H1 (cell line): ENCODE results near the gene NELFA. TPM values are rescaled to one million over a fixed set of nuclear protein-coding genes. Genes with fewer than 3 reads are reported as not detected.

Experiments used
- CTCF ChIA-PET: fragments of 300-600 bp; sonication (Branson Sonifier 250); formaldehyde crosslinking; loops from one replicate; lab custom pipeline; 2021; ENCODE audit not compliant: partially characterized antibody; lab: Charles Lee
- POLR2A ChIA-PET: fragments of 300-600 bp; sonication (Branson Sonifier 250); formaldehyde crosslinking; loops from one replicate; lab custom pipeline; 2021; ENCODE audit warnings: inconsistent platforms; ENCODE audit not compliant: partially characterized antibody; lab: Charles Lee
- DNase-seq, 2 experiments: peaks; one replicate each; pipeline versions ENCODE4 v3.0.0 to v3.0.0-alpha.2; 2010 to 2022; ENCODE audit warnings: low spot score in 2 of 2, low read depth in 1 of 2, mixed read lengths in 1 of 2
- FAIRE-seq: peaks from 2 replicates; lab custom pipeline; 2011; peaks lifted over from hg19 to GRCh38; lab: Jason Lieb, UNC
- H2AFZ ChIP-seq: 2 replicates; pipeline ENCODE4 v1.8.1; 2012; ENCODE audit warnings: low read length, inconsistent platforms
- H2AK5ac ChIP-seq: 2 replicates; pipeline ENCODE4 v1.6.1; 2013; ENCODE audit warnings: low read depth, low read length
- H2BK120ac ChIP-seq: replicated peaks from 2 replicates; pipeline ENCODE3; 2013; ENCODE audit warnings: low read depth, low read length, inconsistent platforms
- H2BK12ac ChIP-seq: 2 replicates; pipeline ENCODE4 v1.6.1; 2013; ENCODE audit warnings: low read depth, low read length
- H2BK15ac ChIP-seq: 2 replicates; pipeline ENCODE4 v1.6.1; 2013; ENCODE audit warnings: low read length
- H2BK20ac ChIP-seq: 2 replicates; pipeline ENCODE4 v1.6.1; 2013; ENCODE audit warnings: low read length
- H2BK5ac ChIP-seq: 2 replicates; pipeline ENCODE4 v1.6.1; 2013; ENCODE audit warnings: low read depth, low read length
- H3K14ac ChIP-seq: 2 replicates; pipeline ENCODE4 v1.6.1; 2013; ENCODE audit warnings: inconsistent platforms; ENCODE audit not compliant: insufficient read length
- H3K18ac ChIP-seq: 2 replicates; pipeline ENCODE4 v1.6.1; 2013; ENCODE audit warnings: low read length; ENCODE audit errors: extremely low read depth
- H3K23ac ChIP-seq: 2 replicates; pipeline ENCODE4 v1.6.1; 2013; ENCODE audit warnings: inconsistent platforms; ENCODE audit not compliant: insufficient read length
- H3K23me2 ChIP-seq: 2 replicates; pipeline ENCODE4 v1.6.1; 2013; ENCODE audit warnings: low read depth, low read length
- H3K27ac ChIP-seq: 2 replicates; pipeline ENCODE4 v1.6.1; 2011; ENCODE audit warnings: low read depth, low read length, inconsistent platforms
- H3K27me3 ChIP-seq, 4 experiments: replicated peaks in 1 of 4; 1 replicate in 1 of 4; 2 replicates in 3 of 4; pipeline versions ENCODE4 v1.6.1 to v1.8.1; 2011 to 2013; ENCODE audit warnings: low read length in 3 of 4, mild to moderate bottlenecking in 3 of 4, inconsistent platforms in 2 of 4, mixed read lengths in 2 of 4, moderate library complexity in 1 of 4; ENCODE audit not compliant: control insufficient read depth in 3 of 4, insufficient read depth in 3 of 4; ENCODE audit errors: extremely low read depth in 1 of 4
- H3K36me3 ChIP-seq, 4 experiments: 2 replicates each; pipeline versions ENCODE4 v1.6.1 to v1.8.1; 2011 to 2013; ENCODE audit warnings: mild to moderate bottlenecking in 4 of 4, low read length in 3 of 4, moderate library complexity in 2 of 4, control low read depth in 1 of 4, inconsistent platforms in 1 of 4; ENCODE audit not compliant: insufficient read depth in 4 of 4, control insufficient read depth in 2 of 4
- H3K4ac ChIP-seq: replicated peaks from 2 replicates; pipeline ENCODE3; 2013; ENCODE audit warnings: low read length, low read depth, mixed read lengths, inconsistent platforms; ENCODE audit not compliant: insufficient read length
- H3K4me1 ChIP-seq, 4 experiments: replicated peaks in 1 of 4; 1 replicate in 1 of 4; 2 replicates in 3 of 4; pipeline versions ENCODE4 v1.6.1 to v1.8.1; 2011 to 2013; ENCODE audit warnings: low read length in 3 of 4, inconsistent platforms in 2 of 4, mixed read lengths in 1 of 4; ENCODE audit not compliant: insufficient read depth in 4 of 4, control insufficient read depth in 3 of 4
- H3K4me2 ChIP-seq, 2 experiments: 2 replicates each; pipeline versions ENCODE4 v1.6.1 to v1.8.1; 2011 to 2013; ENCODE audit warnings: low read depth in 2 of 2, low read length in 2 of 2, control low read depth in 1 of 2, inconsistent platforms in 1 of 2, mild to moderate bottlenecking in 1 of 2; ENCODE audit not compliant: insufficient read depth in 1 of 2
- H3K4me3 ChIP-seq, 4 experiments: fragments of 200-600, 300-600 bp in 1 of 4; sonication (generic), shearing (Covaris generic), sonication (Bioruptor Twin) in 1 of 4; 2 replicates each; pipeline versions ENCODE4 v1.5.1 to v1.8.1; 2011 to 2016; ENCODE audit warnings: low read length in 4 of 4, low read depth in 3 of 4, control low read depth in 2 of 4, inconsistent platforms in 2 of 4, mild to moderate bottlenecking in 2 of 4, mixed read lengths in 1 of 4, moderate library complexity in 1 of 4; ENCODE audit not compliant: insufficient read depth in 2 of 4; ENCODE audit errors: extremely low read depth in 1 of 4
- H3K56ac ChIP-seq: replicated peaks from 2 replicates; pipeline ENCODE3; 2013; ENCODE audit warnings: low read depth, mild to moderate bottlenecking, mixed read lengths, low read length, inconsistent platforms; ENCODE audit not compliant: insufficient read length
- H3K79me1 ChIP-seq: 2 replicates; pipeline ENCODE4 v1.6.1; 2013; ENCODE audit warnings: low read depth, low read length, control low read depth
- H3K79me2 ChIP-seq, 2 experiments: 2 replicates each; pipeline versions ENCODE4 v1.6.1 to v1.8.1; 2012 to 2013; ENCODE audit warnings: low read length in 2 of 2, mild to moderate bottlenecking in 2 of 2, inconsistent platforms in 1 of 2; ENCODE audit not compliant: insufficient read depth in 2 of 2, control insufficient read depth in 1 of 2
- H3K9ac ChIP-seq, 4 experiments: replicated peaks in 1 of 4; 1 replicate in 1 of 4; 2 replicates in 3 of 4; pipeline versions ENCODE4 v1.6.1 to v1.8.1; 2011 to 2013; ENCODE audit warnings: low read depth in 3 of 4, low read length in 3 of 4, control low read depth in 2 of 4, mild to moderate bottlenecking in 2 of 4, moderate library complexity in 2 of 4, inconsistent platforms in 1 of 4; ENCODE audit errors: extremely low read depth in 1 of 4
- H3K9me3 ChIP-seq, 2 experiments: 2 replicates each; pipeline versions ENCODE4 v1.6.1 to v1.8.1; 2012 to 2013; ENCODE audit warnings: mild to moderate bottlenecking in 2 of 2, moderate library complexity in 2 of 2, control low read depth in 1 of 2, inconsistent platforms in 1 of 2, low read depth in 1 of 2, low read length in 1 of 2, mixed read lengths in 1 of 2; ENCODE audit not compliant: insufficient read depth in 2 of 2
- H4K20me1 ChIP-seq, 2 experiments: replicated peaks in 1 of 2; 2 replicates each; pipeline versions ENCODE3 to v1.8.1; 2011 to 2013; ENCODE audit warnings: inconsistent platforms in 2 of 2, low read length in 2 of 2, mild to moderate bottlenecking in 1 of 2; ENCODE audit not compliant: insufficient read depth in 2 of 2, control insufficient read depth in 1 of 2
- H4K5ac ChIP-seq: 2 replicates; pipeline ENCODE4 v1.6.1; 2013; ENCODE audit warnings: low read length, low read depth, mixed read lengths, inconsistent platforms; ENCODE audit not compliant: insufficient read length
- H4K8ac ChIP-seq: 2 replicates; pipeline ENCODE4 v1.8.0; 2013; ENCODE audit warnings: mild to moderate bottlenecking, moderate library complexity, low read length, inconsistent platforms; ENCODE audit not compliant: insufficient read depth; ENCODE audit errors: extremely low read depth
- H4K91ac ChIP-seq: replicated peaks from 2 replicates; pipeline ENCODE3; 2013; ENCODE audit warnings: low read length, mixed read lengths, inconsistent platforms; ENCODE audit not compliant: insufficient read length
- ATF2 ChIP-seq: IDR thresholded peaks from 2 replicates; pipeline ENCODE4 v1.6.1; 2012; ENCODE audit warnings: low read length, inconsistent platforms
- ATF3 ChIP-seq: IDR thresholded peaks from 2 replicates; pipeline ENCODE4 v1.6.1; 2011; ENCODE audit warnings: low read depth, mild to moderate bottlenecking, low read length; ENCODE audit not compliant: insufficient read depth
- CTBP2 ChIP-seq: IDR thresholded peaks from 2 replicates; pipeline ENCODE4 v1.7.0; 2011; ENCODE audit warnings: borderline replicate concordance, mild to moderate bottlenecking, moderate library complexity, mixed read lengths, low read length; ENCODE audit not compliant: insufficient read depth, insufficient read length
- EGR1 ChIP-seq: IDR thresholded peaks from 2 replicates; pipeline ENCODE4 v1.6.1; 2011; ENCODE audit warnings: low read depth, low read length, borderline replicate concordance
- MAX ChIP-seq: IDR thresholded peaks from 2 replicates; pipeline ENCODE4 v1.6.1; 2012; ENCODE audit warnings: inconsistent platforms
- POU5F1 ChIP-seq: IDR thresholded peaks from 2 replicates; pipeline ENCODE4 v1.6.1; 2011; ENCODE audit warnings: low read depth, mild to moderate bottlenecking, low read length, moderate library complexity
- RBBP5 ChIP-seq: IDR thresholded peaks from 2 replicates; pipeline ENCODE4 v1.7.1; 2012; ENCODE audit warnings: low read depth, mild to moderate bottlenecking, inconsistent platforms, low read length, moderate library complexity, borderline replicate concordance
- RFX5 ChIP-seq: IDR thresholded peaks from 2 replicates; pipeline ENCODE4 v1.6.1; 2011; ENCODE audit warnings: low read depth, low read length, improper control_type of control experiment, borderline replicate concordance
- YY1 ChIP-seq: IDR thresholded peaks from 2 replicates; pipeline ENCODE4 v1.6.1; 2011; ENCODE audit warnings: low read depth, mild to moderate bottlenecking, low read length
- WGBS, 2 experiments: shearing (Covaris generic) in 1 of 2; methylation state at CpG; one replicate each; pipeline versions ENCODE4 v1.1.6 to v1.1.7; 2013 to 2015; ENCODE audit warnings: low lambda C conversion rate in 2 of 2, mixed read lengths in 2 of 2, inconsistent platforms in 1 of 2, low coverage in 1 of 2, missing lambda C conversion rate in 1 of 2; ENCODE audit not compliant: insufficient replicate concordance in 2 of 2, insufficient coverage in 1 of 2, insufficient read length in 1 of 2; ENCODE audit errors: extremely low coverage in 1 of 2, missing lambda C conversion rate in 1 of 2; 5-methylcytosine and 5-hydroxymethylcytosine counted together
- polyA plus RNA-seq, 7 experiments: library from polyadenylated mRNA; depleted of rRNA in 3 of 7; stranded (reverse) in 5 of 7; unstranded in 2 of 7; fragments of >200 nt in 5 of 7; fragments of 200-250 nt in 2 of 7; gene quantifications; 1 replicate in 5 of 7; 2 replicates in 1 of 7; 4 replicates in 1 of 7; pipeline versions ENCODE4 v1.2.1 to v1.2.3, GENCODE V29; 2011 to 2013; ENCODE audit warnings: missing spikeins in 2 of 7, mixed read lengths in 2 of 7
- total RNA-seq: library from RNA; stranded (reverse); fragmentation: NEBNext Ultra II Directional; extraction: Animal tissue kit (Norgen Biotek cat#: 25700); gene quantifications from 2 replicates; pipeline ENCODE4 v1.2.1, GENCODE V29; 2021
- TF ChIP-seq, protein P1 (sequence below): IDR thresholded peaks from 2 replicates; pipeline ENCODE4 v1.6.1; 2012; ENCODE audit warnings: inconsistent platforms

The NELFA gene
- total and polyA plus RNA-seq, 2 of the 8 experiments (the other 6 are each of a cell fraction or from before 2014, with no cell fraction given) = 41.8 to 57.5 TPM

DNA sequence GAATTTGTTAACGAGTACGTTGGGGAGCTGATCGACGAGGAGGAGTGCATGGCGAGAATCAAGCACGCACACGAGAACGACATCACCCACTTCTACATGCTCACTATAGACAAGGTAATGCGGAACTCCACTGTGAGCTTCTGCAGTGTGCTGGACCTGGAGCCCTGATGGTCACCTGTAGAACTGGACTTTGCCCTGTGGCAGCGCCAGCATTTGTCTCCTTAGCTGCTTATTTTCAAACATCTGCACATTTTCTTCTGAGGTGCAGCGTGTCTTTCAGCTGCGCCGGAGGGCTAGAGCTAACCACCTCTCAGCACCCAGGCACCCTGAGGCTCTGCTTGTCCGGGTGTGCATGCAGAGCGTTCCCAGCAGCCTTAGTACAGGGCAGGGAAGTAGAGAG is 47.7 kb downstream of the NELFA start:
- H2BK15ac ChIP-seq = no peak overlapping the region
- CTCF ChIA-PET = interaction anchor here (2.1 kb wide), 1 partner anchor 62 kb away, joined by 7 read pairs; no protein-coding TSS in a partner anchor
- no peak overlapping the region for H2BK12ac ChIP-seq
- H4K8ac ChIP-seq = no peak overlapping the region
- no peak overlapping the region for H4K5ac ChIP-seq
- no peak overlapping the region for H4K91ac ChIP-seq
- no peak overlapping the region for H3K18ac ChIP-seq
- H3K9ac ChIP-seq = no peak overlapping the region; a peak in 1 of 7 replicates
- no peak overlapping the region for H2BK20ac ChIP-seq
- H3K14ac ChIP-seq = no peak overlapping the region
- peaks cover 20 to 52% (median 35%) of the 10 kb centered on the region in 4 experiments; a peak in 7 of 8 replicates for H3K36me3 ChIP-seq
- no peak overlapping the region for H2BK5ac ChIP-seq
- H3K56ac ChIP-seq = no peak overlapping the region
- no peak overlapping the region for H3K4me2 ChIP-seq
- no peak overlapping the region for H3K4me3 ChIP-seq
- no peak overlapping the region for H2AFZ ChIP-seq
- no peak overlapping the region for H3K4ac ChIP-seq
- FAIRE-seq (no peak), DNase-seq (no peak)
- POLR2A ChIA-PET = interaction anchor here (1.3 kb wide), 1 partner anchor 48 kb away, joined by 3 read pairs; the partner anchor contains the start of gene NELFA
- H2AK5ac ChIP-seq = no peak overlapping the region
- H3K23ac ChIP-seq = no peak overlapping the region
- no peaks in the 10 kb centered on the region for H3K9me3 ChIP-seq
- no peaks in the 10 kb centered on the region for H3K27me3 ChIP-seq
- H2BK120ac ChIP-seq = no peak overlapping the region
- no peaks in the 10 kb centered on the region; a peak in 2 of 7 replicates for H3K4me1 ChIP-seq
- H3K27ac ChIP-seq = no peak overlapping the region
- no peaks in the 10 kb centered on the region for H3K23me2 ChIP-seq
- peaks cover 1 to 3% of the 10 kb centered on the region in 2 experiments for H4K20me1 ChIP-seq
- H3K79me1 ChIP-seq = no peaks in the 10 kb centered on the region; the same call in 1 of the 2 replicates
- H3K79me2 ChIP-seq = no peaks in the 10 kb centered on the region
- WGBS, 2 experiments = 91% methylated on average over 14 of the region's 15 CpGs; no CpG with 5 or more reads in 1 of the 2 experiments
- TF ChIP-seq ATF2 = no peak
- no peak for TF ChIP-seq POU5F1
- no peak for TF ChIP-seq EGR1
- TF ChIP-seq, protein P1, sequence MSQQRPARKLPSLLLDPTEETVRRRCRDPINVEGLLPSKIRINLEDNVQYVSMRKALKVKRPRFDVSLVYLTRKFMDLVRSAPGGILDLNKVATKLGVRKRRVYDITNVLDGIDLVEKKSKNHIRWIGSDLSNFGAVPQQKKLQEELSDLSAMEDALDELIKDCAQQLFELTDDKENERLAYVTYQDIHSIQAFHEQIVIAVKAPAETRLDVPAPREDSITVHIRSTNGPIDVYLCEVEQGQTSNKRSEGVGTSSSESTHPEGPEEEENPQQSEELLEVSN = no peak
- TF ChIP-seq MAX = no peak
- no peak for TF ChIP-seq RBBP5
- TF ChIP-seq YY1 = no peak
- no peak for TF ChIP-seq ATF3
- TF ChIP-seq RFX5 = no peak
- TF ChIP-seq CTBP2 = no peak
